ENCODE data around the gene TRIM24. TPM values are rescaled to one million over a fixed set of nuclear protein-coding genes. Genes with fewer than 3 reads are reported as not detected.

The TRIM24 gene
- total RNA-seq, 1 donor from 2014 or later: 60.3 TPM

GRCh38 chr7:138470391-138471157 lies 10.5 kb downstream of the TRIM24 start:
- Mint-ChIP-seq H3K9me3 (ENCODE audit: unreplicated experiment) (no peaks in the 10 kb centered on the region), H3K4me3 (ENCODE audit: unreplicated experiment) (no peak overlapping the region), H3K27ac (ENCODE audit: unreplicated experiment) (no peak overlapping the region), H3K36me3 (ENCODE audit: low read depth, unreplicated experiment) (peaks cover 1% of the 10 kb centered on the region), H3K27me3 (ENCODE audit: low read depth, unreplicated experiment) (no peaks in the 10 kb centered on the region), H3K4me1 (ENCODE audit: low read depth, unreplicated experiment) (peaks cover 9% of the 10 kb centered on the region)
- no peak overlapping the region for H3K9ac ChIP-seq (ENCODE audit: low read length)
- TF ChIP-seq CTCF (IDR thresholded peaks at IDR 0.05; ENCODE audit: insufficient read depth, low read depth, low read length) (no peak), EZH2 (IDR thresholded peaks at IDR 0.05; ENCODE audit: insufficient read depth, low read length) (no peak)
- no peak overlapping the region for H3K4me3 ChIP-seq (ENCODE audit: insufficient read depth, low read depth, low read length)
- no peaks in the 10 kb centered on the region for H3K27me3 ChIP-seq (ENCODE audit: insufficient read depth, low read length)
- H3K9me3 ChIP-seq (ENCODE audit: insufficient read depth, low read depth, low read length): no peaks in the 10 kb centered on the region
- H3K36me3 ChIP-seq (ENCODE audit: insufficient read depth, low read length): no peaks in the 10 kb centered on the region
- no peak for FAIRE-seq
- no peak overlapping the region for H3K27ac ChIP-seq (ENCODE audit: low read depth, low read length)
- no peak overlapping the region for H2AFZ ChIP-seq (ENCODE audit: low read depth, low read length)
- peaks cover 54% of the 10 kb centered on the region for H4K20me1 ChIP-seq (ENCODE audit: insufficient read depth, low read length)
- H3K79me2 ChIP-seq (ENCODE audit: insufficient read depth, low read length): peaks cover 94% of the 10 kb centered on the region
- DNase-seq (ENCODE audit: low read depth): no peak
- H3K4me2 ChIP-seq (ENCODE audit: low read length): no peak overlapping the region
- H3K4me1 ChIP-seq (ENCODE audit: insufficient read depth, low read length): no peaks in the 10 kb centered on the region

DNA sequence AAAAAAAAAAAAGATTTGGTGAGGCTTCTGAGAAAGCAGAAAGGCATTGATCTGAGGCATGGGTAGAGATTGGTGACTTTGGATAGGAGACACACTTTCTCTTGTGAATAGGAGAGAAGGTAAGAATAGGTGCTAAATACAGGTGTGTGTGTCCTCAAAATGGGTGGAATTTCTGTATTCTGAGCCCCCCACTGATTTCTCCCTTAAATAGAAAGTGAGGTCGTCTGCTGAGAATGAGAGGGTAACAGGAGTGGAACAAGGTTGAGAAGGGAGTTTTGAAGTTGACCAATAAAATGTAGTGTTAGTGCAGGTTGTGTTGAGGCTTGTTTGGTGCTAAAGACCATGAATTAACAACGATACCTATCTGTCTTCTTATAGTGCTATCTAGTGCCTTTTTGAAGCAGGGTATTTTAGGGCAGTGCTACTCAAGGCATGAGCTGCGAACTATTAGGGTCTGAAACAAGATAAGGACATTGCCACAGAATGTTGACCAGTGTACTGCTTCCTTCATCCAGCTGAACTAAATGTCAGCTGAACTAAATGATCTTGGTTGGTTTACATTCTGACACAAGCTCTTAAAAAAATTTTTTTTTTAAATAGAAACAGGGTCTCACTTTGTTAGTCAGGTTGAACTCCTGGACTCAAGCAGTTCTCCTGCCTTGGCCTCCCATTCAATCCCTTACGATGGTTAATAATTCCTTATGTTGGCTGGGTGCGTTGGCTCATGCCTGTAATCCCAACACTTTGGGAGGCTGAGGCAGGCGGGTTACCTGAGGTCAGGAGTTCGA lies 12.4 kb downstream of the TRIM24 start:
- Histone ChIP-seq H3K9ac (ENCODE audit: low read length) (no peak overlapping the region), H3K36me3 (ENCODE audit: insufficient read depth, low read length) (no peaks in the 10 kb centered on the region), H4K20me1 (ENCODE audit: insufficient read depth, low read length) (peaks cover 63% of the 10 kb centered on the region), H3K27me3 (ENCODE audit: insufficient read depth, low read length) (no peaks in the 10 kb centered on the region), H3K9me3 (ENCODE audit: insufficient read depth, low read depth, low read length) (no peaks in the 10 kb centered on the region), H3K4me3 (ENCODE audit: insufficient read depth, low read depth, low read length) (no peak overlapping the region), H3K4me2 (ENCODE audit: low read length) (no peak overlapping the region), H2AFZ (ENCODE audit: low read depth, low read length) (no peak overlapping the region), H3K4me1 (ENCODE audit: insufficient read depth, low read length) (no peaks in the 10 kb centered on the region), H3K79me2 (ENCODE audit: insufficient read depth, low read length) (peaks cover 92% of the 10 kb centered on the region), H3K27ac (ENCODE audit: low read depth, low read length) (no peak overlapping the region)
- Mint-ChIP-seq H3K9me3 (ENCODE audit: unreplicated experiment) (no peaks in the 10 kb centered on the region), H3K4me3 (ENCODE audit: unreplicated experiment) (no peak overlapping the region), H3K4me1 (ENCODE audit: low read depth, unreplicated experiment) (peaks cover 11% of the 10 kb centered on the region), H3K27ac (ENCODE audit: unreplicated experiment) (no peak overlapping the region), H3K36me3 (ENCODE audit: low read depth, unreplicated experiment) (peaks cover 1% of the 10 kb centered on the region), H3K27me3 (ENCODE audit: low read depth, unreplicated experiment) (no peaks in the 10 kb centered on the region)
- FAIRE-seq: no peak
- no peak for TF ChIP-seq EZH2 (IDR thresholded peaks at IDR 0.05; ENCODE audit: insufficient read depth, low read length)
- no peak for TF ChIP-seq CTCF (IDR thresholded peaks at IDR 0.05; ENCODE audit: insufficient read depth, low read depth, low read length)
- no peak for DNase-seq (ENCODE audit: low read depth)

All from astrocyte (in vitro differentiated cells and primary cell).